ENCODE data around the gene SOX18.

The SOX18 gene

GRCh38 chr20:64076061-64076997 is 26.9 kb upstream of the SOX18 start:
- Histone ChIP-seq H3K9me3 (ENCODE audit: control insufficient read depth in 5 of 5, low read length in 5 of 5) (no peaks in the 10 kb centered on the region), H3K27me3 (ENCODE audit: control insufficient read depth in 5 of 5, insufficient read depth in 4 of 5, low read length in 5 of 5) (no peaks in the 10 kb centered on the region), H3K4me3 (ENCODE audit: low read depth in 1 of 5, low read length in 5 of 5) (peak overlapping the region in 3 of 5 donors; percentile 16 to 75 (median 73)), H3K9ac (ENCODE audit: low read length in 5 of 5) (peak overlapping the region in 3 of 5 donors; percentile 41 to 68 (median 53)), H3K36me3 (ENCODE audit: control insufficient read depth in 5 of 5, insufficient read depth in 5 of 5, low read length in 5 of 5) (peaks cover 0 to 34% (median 22%) of the 10 kb centered on the region in 5 donors), H3K27ac (ENCODE audit: low read depth, low read length) (no peak overlapping the region), H3K4me1 (ENCODE audit: control insufficient read depth in 5 of 5, insufficient read depth in 5 of 5, low read length in 5 of 5) (peaks cover 0 to 49% (median 35%) of the 10 kb centered on the region in 5 donors)

- H3K27me3 ChIP-seq (ENCODE audit: control insufficient read depth in 5 of 5, insufficient read depth in 4 of 5, low read length in 5 of 5), result no peaks in the 10 kb centered on the region
- peaks cover 0 to 42% (median 32%) of the 10 kb centered on the region in 5 donors for H3K4me1 ChIP-seq (ENCODE audit: control insufficient read depth in 5 of 5, insufficient read depth in 5 of 5, low read length in 5 of 5)
- H3K9ac ChIP-seq (ENCODE audit: low read length in 5 of 5), result no peak overlapping the region
- H3K4me3 ChIP-seq (ENCODE audit: low read depth in 1 of 5, low read length in 5 of 5), result no peak overlapping the region
- peaks cover 0 to 34% (median 22%) of the 10 kb centered on the region in 5 donors for H3K36me3 ChIP-seq (ENCODE audit: control insufficient read depth in 5 of 5, insufficient read depth in 5 of 5, low read length in 5 of 5)
- no peaks in the 10 kb centered on the region for H3K9me3 ChIP-seq (ENCODE audit: control insufficient read depth in 5 of 5, low read length in 5 of 5)
- no peak overlapping the region for H3K27ac ChIP-seq (ENCODE audit: low read depth, low read length)
Observed at GRCh38 chr20:64075556-64075955, 26.1 kb upstream of the SOX18 start.

GRCh38 chr20:64074963-64075362 is 25.5 kb upstream of the SOX18 start:
- peaks cover 0 to 36% (median 26%) of the 10 kb centered on the region in 5 donors for H3K4me1 ChIP-seq (ENCODE audit: control insufficient read depth in 5 of 5, insufficient read depth in 5 of 5, low read length in 5 of 5)
- H3K36me3 ChIP-seq (ENCODE audit: control insufficient read depth in 5 of 5, insufficient read depth in 5 of 5, low read length in 5 of 5), result peaks cover 0 to 34% (median 22%) of the 10 kb centered on the region in 5 donors
- H3K27ac ChIP-seq (ENCODE audit: low read depth, low read length), result no peak overlapping the region
- H3K9ac ChIP-seq (ENCODE audit: low read length in 5 of 5), result no peak overlapping the region
- no peak overlapping the region for H3K4me3 ChIP-seq (ENCODE audit: low read depth in 1 of 5, low read length in 5 of 5)
- no peaks in the 10 kb centered on the region for H3K9me3 ChIP-seq (ENCODE audit: control insufficient read depth in 5 of 5, low read length in 5 of 5)
- no peaks in the 10 kb centered on the region for H3K27me3 ChIP-seq (ENCODE audit: control insufficient read depth in 5 of 5, insufficient read depth in 4 of 5, low read length in 5 of 5)

GRCh38 chr20:64074184-64074789 is 24.8 kb upstream of the SOX18 start:
- Histone ChIP-seq H3K27me3 (ENCODE audit: control insufficient read depth in 5 of 5, insufficient read depth in 4 of 5, low read length in 5 of 5) (no peaks in the 10 kb centered on the region), H3K9me3 (ENCODE audit: control insufficient read depth in 5 of 5, low read length in 5 of 5) (no peaks in the 10 kb centered on the region), H3K4me3 (ENCODE audit: low read depth in 1 of 5, low read length in 5 of 5) (no peak overlapping the region), H3K4me1 (ENCODE audit: control insufficient read depth in 5 of 5, insufficient read depth in 5 of 5, low read length in 5 of 5) (peaks cover 0 to 39% (median 24%) of the 10 kb centered on the region in 5 donors), H3K27ac (ENCODE audit: low read depth, low read length) (no peak overlapping the region), H3K36me3 (ENCODE audit: control insufficient read depth in 5 of 5, insufficient read depth in 5 of 5, low read length in 5 of 5) (peaks cover 0 to 34% (median 22%) of the 10 kb centered on the region in 5 donors), H3K9ac (ENCODE audit: low read length in 5 of 5) (no peak overlapping the region)

GRCh38 chr20:64073476-64074183 is 24.2 kb upstream of the SOX18 start:
- Histone ChIP-seq H3K27me3 (ENCODE audit: control insufficient read depth in 5 of 5, insufficient read depth in 4 of 5, low read length in 5 of 5) (no peaks in the 10 kb centered on the region), H3K27ac (ENCODE audit: low read depth, low read length) (no peak overlapping the region), H3K9ac (ENCODE audit: low read length in 5 of 5) (no peak overlapping the region), H3K36me3 (ENCODE audit: control insufficient read depth in 5 of 5, insufficient read depth in 5 of 5, low read length in 5 of 5) (peaks cover 0 to 34% (median 22%) of the 10 kb centered on the region in 5 donors), H3K4me1 (ENCODE audit: control insufficient read depth in 5 of 5, insufficient read depth in 5 of 5, low read length in 5 of 5) (peaks cover 0 to 33% (median 18%) of the 10 kb centered on the region in 5 donors), H3K4me3 (ENCODE audit: low read depth in 1 of 5, low read length in 5 of 5) (no peak overlapping the region), H3K9me3 (ENCODE audit: control insufficient read depth in 5 of 5, low read length in 5 of 5) (no peaks in the 10 kb centered on the region)

GRCh38 chr20:64072498-64073063 is 23.1 kb upstream of the SOX18 start:
- no peaks in the 10 kb centered on the region for H3K27me3 ChIP-seq (ENCODE audit: control insufficient read depth in 5 of 5, insufficient read depth in 4 of 5, low read length in 5 of 5)
- H3K9me3 ChIP-seq (ENCODE audit: control insufficient read depth in 5 of 5, low read length in 5 of 5), result no peaks in the 10 kb centered on the region
- H3K4me1 ChIP-seq (ENCODE audit: control insufficient read depth in 5 of 5, insufficient read depth in 5 of 5, low read length in 5 of 5), result peaks cover 0 to 22% (median 8%) of the 10 kb centered on the region in 5 donors
- H3K4me3 ChIP-seq (ENCODE audit: low read depth in 1 of 5, low read length in 5 of 5), result no peak overlapping the region
- peaks cover 0 to 34% (median 22%) of the 10 kb centered on the region in 5 donors for H3K36me3 ChIP-seq (ENCODE audit: control insufficient read depth in 5 of 5, insufficient read depth in 5 of 5, low read length in 5 of 5)
- no peak overlapping the region for H3K9ac ChIP-seq (ENCODE audit: low read length in 5 of 5)
- no peak overlapping the region for H3K27ac ChIP-seq (ENCODE audit: low read depth, low read length)

- no peak overlapping the region for H3K9ac ChIP-seq (ENCODE audit: low read length in 5 of 5)
- no peaks in the 10 kb centered on the region for H3K27me3 ChIP-seq (ENCODE audit: control insufficient read depth in 5 of 5, insufficient read depth in 4 of 5, low read length in 5 of 5)
- H3K4me1 ChIP-seq (ENCODE audit: control insufficient read depth in 5 of 5, insufficient read depth in 5 of 5, low read length in 5 of 5), result peaks cover 0 to 14% (median 6%) of the 10 kb centered on the region in 5 donors
- peaks cover 0 to 34% (median 22%) of the 10 kb centered on the region in 5 donors for H3K36me3 ChIP-seq (ENCODE audit: control insufficient read depth in 5 of 5, insufficient read depth in 5 of 5, low read length in 5 of 5)
- H3K4me3 ChIP-seq (ENCODE audit: low read depth in 1 of 5, low read length in 5 of 5), result no peak overlapping the region
- no peak overlapping the region for H3K27ac ChIP-seq (ENCODE audit: low read depth, low read length)
- H3K9me3 ChIP-seq (ENCODE audit: control insufficient read depth in 5 of 5, low read length in 5 of 5), result no peaks in the 10 kb centered on the region
Observed at GRCh38 chr20:64071341-64072332, 22.2 kb upstream of the SOX18 start.

- Histone ChIP-seq H3K4me1 (ENCODE audit: control insufficient read depth in 5 of 5, insufficient read depth in 5 of 5, low read length in 5 of 5) (peaks cover 0 to 19% (median 0%) of the 10 kb centered on the region in 5 donors), H3K9me3 (ENCODE audit: control insufficient read depth in 5 of 5, low read length in 5 of 5) (no peaks in the 10 kb centered on the region), H3K9ac (ENCODE audit: low read length in 5 of 5) (no peak overlapping the region), H3K36me3 (ENCODE audit: control insufficient read depth in 5 of 5, insufficient read depth in 5 of 5, low read length in 5 of 5) (peaks cover 0 to 33% (median 22%) of the 10 kb centered on the region in 5 donors), H3K4me3 (ENCODE audit: low read depth in 1 of 5, low read length in 5 of 5) (no peak overlapping the region), H3K27ac (ENCODE audit: low read depth, low read length) (no peak overlapping the region), H3K27me3 (ENCODE audit: control insufficient read depth in 5 of 5, insufficient read depth in 4 of 5, low read length in 5 of 5) (peaks cover 0 to 6% (median 0%) of the 10 kb centered on the region in 5 donors)
Observed at GRCh38 chr20:64070244-64070993, 21.0 kb upstream of the SOX18 start.
